EL (cell line): ENCODE data around the gene ACACA.
A peak's percentile ranks its signal among the peaks of the same experiment; 100 is the strongest.
"Not testable (repeated sequence)": the region's sequence is repeated elsewhere in the genome, so short reads cannot be mapped to it uniquely, and the experiment has no call there.

Experiments
- DNase-seq: peaks from one replicate; pipeline ENCODE4 v3.0.0-alpha.2; 2016

The ACACA gene

DNA sequence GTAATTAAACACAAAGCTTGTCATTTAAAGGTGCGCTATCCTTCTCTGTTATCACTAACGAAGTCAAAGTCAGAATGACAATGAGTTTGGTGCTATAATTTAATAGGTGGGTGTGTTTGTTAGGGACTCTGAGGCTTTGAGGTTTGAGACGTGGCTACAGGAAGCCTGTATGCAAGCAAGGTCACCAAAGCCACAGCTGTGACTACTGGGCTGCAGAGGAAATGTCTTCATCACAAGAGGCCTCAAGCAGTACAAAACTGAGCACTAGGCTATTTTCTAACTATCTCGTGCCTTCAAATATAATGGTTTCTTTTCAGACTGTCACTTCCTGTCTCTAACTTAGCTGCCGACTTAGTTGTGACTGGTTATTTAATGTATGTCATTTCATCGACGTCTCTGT lies 316.7 kb downstream of the ACACA start:
- no peak for DNase-seq

DNA sequence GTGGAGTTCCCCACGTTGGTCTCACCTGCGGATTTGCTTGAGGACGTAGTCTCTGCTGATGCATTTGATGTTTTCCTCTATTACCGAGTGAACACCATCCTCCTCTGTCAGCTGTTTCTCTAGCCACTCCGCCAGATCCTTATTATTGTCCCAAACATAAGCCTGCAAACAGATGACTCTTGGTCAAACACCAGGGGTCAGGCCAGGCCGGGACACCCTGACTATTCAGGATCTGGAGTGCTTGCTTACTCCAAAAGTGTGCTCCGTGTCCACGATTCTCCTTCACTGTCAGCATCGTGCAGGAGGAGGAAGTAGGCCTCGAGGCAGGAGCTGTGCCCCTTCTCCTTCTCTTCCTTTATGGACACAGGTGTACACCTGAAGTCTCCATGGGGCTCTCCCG lies 317.7 kb downstream of the ACACA start:
- no peak for DNase-seq

DNA sequence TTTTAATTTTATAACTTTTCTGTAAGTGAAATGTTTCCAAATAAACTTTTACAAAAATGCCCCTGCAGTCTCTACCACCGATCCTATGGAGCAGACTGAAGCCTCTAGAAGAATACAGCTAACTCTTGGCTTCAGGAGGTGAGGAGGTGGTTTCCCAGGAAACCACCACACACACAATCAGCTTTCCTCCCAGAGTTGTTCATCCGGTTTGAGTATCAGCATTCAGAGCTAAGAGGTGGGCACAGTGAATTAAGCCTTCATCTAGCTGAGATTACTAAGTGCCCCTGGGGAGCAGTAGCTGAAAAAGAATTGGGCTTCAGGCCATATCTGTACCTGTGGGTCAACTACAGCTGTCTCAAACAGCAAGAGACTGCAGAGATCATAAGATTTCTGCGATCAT lies 318.2 kb downstream of the ACACA start:
- no peak for DNase-seq

DNA sequence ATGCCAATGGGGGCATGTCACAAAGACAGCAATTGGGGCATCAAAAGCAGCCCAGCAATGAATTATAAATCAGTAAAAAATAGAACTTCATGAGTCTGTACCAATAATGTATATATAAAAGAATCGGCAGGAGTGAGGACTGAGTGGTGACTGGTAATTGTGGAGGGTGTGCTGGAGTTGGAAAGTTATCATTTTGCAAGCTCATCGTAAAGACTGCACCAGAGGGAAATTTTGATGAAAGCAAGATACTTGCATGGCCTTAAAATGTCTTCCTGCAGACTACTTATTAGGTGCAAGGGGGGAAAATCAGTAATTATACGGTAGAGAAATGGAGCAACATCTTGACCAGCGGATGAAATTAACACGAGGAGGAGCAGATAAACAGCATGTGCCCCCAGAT lies 319.0 kb downstream of the ACACA start:
- DNase-seq = no peak

DNA sequence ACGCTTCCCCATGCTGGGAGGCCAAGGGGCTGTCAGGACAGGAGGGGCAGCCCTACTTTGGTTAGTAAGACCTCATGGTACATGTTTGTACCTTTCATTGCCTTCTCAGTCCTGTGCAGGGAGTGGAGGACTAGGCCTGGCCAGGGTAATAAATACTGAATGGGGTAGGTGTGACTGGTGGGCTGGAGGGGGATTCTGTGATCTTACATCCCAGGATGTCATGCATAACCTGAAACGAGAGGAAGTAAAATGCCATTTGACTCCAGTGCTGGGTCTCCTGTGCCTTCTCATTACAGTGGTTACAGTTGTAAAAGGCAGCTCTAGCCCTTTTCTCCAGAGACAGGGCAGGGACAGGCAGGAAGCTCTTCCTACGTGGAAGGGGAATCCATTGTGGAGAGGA lies 319.7 kb downstream of the ACACA start:
- DNase-seq = no peak

DNA sequence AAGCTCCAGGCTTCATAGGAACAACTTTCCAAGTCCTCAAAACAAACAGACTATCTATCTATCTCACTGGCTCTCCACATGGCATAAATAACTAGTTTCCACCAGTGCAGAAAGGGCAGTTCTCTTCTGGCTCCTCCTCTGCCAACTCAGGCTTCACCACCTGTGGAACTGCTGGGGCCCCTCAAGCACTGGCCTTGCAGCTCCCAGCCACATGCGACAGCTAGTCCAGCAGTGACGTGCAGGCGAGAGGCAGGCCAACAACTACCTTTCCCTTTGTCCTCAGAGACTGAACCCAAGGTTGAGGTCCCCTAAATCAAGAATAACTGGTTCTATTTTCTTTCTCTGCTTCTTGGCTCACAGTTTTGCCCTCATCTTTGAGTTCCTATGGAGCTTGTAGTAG lies 320.3 kb downstream of the ACACA start:
- no peak for DNase-seq

DNA sequence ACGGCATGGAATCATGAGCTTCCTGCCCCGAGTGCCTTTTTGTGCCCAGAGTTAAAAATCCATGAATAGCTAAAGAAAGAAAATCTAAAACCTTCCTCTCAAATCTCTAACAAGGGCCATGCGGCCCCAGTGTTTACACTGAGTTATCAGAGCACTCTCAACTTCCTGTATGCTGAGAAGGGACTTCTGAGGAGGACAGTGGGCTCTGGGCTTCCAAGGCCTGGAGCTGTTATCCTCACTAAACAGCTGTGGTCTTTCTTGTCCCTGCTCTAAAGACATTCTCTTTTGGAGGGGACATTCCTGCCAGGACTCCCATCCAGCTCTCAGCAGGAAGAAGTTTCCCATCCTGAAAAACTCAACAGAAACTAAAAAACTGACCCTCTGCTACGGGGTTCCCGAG lies 322.3 kb downstream of the ACACA start:
- DNase-seq = no peak

DNA sequence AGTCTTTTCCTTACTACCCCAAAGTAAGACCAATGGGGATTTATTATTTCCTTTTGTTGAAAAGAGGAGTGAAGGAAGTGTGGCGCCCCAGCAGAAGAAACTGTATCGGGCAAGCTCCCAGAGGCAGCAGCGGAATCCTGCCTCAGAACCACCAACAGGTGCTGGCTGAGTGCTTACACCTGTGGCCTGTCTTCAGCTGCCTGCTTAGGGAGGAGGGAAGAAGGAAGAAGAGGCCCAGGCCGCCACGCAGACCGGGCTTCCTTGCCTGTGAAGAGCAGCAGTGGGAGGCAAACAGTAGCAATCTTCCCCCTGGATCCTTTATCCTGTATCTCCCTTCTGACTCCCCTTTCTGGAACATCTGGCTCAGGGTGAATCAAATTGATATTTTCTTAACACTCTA lies 323.2 kb downstream of the ACACA start:
- DNase-seq = no peak

DNA sequence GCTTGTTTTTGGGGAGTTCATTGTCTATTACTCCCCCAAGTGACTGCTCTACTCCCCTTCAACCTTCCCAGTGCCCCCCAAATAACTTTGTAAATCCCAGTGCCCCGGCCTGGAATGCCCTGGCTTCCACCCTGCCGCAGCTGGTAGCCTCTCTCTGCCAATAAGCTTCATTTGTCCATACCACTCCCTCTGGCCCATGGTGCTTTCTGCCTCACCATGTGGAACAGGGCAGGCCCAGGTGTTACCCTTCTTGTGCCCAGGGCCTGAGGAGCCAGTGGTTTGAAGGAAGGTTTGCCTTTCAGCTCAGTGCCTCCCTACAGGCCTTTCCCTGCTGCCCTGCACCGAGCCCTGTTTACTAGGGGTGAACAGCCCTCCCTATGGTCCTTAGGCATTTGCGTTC lies 323.7 kb downstream of the ACACA start:
- DNase-seq = no peak

DNA sequence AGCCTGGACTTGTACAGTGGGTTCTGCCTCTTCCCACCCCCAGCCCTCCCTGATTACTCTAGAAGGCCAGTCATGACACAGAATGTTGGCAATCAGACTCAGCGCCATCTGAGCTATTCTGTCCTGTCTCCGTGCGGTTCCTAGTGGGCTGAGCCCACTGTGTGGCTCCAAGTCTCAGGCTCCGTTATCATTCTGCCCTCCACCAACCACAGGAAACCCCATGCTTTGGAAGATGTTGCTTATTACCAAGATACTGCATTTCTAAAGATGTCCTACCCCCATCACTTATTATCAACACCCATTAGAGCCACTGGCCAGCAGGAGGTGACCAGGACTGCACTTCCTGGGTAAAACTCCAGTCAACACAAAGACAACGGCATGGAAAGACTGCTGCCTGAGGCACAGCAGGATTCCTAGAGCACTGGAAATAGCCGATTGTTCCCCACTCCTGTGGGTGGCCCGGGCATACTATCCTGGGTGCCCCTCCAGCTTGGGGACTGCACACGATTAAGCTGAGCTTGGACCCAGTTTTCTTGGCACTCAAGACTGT lies 324.2 kb downstream of the ACACA start:
- no peak for DNase-seq

DNA sequence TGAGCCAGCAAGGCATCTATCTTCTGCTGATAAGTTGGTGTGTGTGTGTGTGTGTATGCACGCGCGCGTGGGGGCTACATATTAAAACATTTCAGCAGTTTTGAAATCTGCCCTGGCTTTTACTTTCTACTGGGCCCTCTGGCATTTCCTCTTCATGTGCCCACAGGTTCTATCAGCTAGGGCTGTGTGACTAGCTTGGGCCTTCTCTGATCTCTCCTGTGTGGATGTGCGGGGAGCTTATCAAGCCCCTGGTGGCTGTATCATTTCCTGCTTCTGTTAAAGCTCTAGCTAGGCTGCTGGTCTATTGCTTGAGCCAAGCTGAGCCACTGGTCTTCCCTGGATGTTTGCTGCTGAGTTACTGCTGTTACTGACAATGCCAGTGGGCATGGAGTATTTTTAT lies 325.3 kb downstream of the ACACA start:
- DNase-seq = no peak

DNA sequence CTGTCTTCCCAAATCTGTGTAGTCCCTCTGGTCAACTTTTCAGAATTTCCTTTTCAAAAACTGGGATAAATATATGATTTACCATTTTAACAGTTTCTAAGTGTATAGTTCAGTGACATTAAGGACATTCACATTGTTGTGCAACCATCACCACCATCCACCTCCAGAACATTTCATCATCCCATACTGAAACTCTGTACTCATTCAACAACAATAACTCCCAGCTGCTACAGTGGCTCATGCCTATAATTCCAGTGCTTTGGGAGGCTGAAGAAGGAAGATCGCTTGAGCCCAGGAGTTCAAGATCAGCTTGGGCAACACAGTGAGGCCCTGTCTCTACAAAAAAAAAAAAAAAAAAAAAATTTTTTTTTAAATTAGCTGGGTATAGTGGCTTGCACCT lies 326.9 kb downstream of the ACACA start:
- DNase-seq = peak; percentile 19

DNA sequence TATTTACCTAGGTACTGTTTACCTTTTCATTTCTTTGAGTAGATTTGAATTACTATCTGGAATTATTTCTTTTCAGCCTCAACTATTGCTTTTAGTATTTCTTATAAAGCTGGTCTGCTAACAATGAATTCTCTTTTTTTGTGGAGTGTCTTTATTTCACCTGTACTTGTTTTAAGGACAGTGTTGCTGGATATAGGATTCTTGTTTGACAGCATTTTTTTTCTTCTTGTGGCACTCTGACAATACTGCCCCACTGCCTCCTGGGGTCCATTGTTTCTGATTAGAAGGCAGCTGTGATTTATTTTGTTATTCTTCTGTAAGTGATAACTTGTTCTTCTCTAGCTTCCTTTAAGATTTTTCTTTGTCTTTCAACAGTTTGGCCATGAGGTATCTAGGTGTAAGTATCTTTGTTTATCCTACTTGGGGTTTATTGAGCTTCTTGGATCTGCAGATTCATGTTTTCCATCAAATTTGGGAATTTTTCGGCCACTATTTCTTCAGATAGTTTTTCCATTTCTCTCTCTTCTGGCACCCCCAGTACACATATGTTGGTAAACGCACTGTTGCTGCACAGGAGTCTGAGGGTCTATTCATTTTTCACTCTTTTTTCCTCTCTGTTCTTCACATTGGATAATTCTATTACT lies 327.4 kb downstream of the ACACA start:
- DNase-seq = no peak

DNA sequence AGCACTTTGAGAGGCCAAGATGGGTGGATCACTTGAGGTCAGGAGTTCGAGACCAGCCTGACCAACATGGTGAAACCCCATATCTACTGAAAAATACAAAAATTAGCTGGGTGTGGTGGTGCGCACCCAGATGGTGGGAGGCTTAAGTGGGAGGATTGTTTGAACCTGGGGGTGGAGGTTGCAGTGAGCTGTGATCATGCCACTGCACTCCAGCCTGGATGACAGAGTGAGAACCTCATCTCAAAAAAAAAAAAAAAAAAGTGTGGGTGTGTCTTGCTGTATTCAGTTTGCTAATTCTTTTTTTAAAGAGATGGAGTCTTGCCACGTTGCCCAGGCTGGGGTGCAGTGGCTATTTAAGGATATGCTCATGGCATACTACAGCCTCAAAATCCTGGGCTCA lies 333.2 kb downstream of the ACACA start:
- DNase-seq = not testable (repeated sequence)

DNA sequence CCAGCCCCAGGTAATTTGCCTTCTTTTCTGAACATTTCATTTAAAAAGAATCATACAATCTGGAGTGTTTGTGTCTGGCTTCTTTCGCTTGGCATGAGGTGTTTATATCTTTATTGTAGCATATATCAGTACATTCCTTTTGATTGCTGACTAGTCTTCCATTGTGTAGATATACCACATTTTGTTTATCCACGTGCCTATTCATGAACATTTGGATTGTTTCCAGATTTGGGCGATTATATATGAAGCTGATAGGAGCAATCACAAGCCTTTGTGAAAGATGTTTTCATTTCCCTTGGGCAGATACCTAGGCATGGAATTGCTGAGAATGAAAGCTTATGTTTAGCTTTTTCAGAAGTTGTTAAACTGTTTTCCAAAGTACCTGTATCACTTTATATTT lies 337.5 kb downstream of the ACACA start:
- no peak for DNase-seq

DNA sequence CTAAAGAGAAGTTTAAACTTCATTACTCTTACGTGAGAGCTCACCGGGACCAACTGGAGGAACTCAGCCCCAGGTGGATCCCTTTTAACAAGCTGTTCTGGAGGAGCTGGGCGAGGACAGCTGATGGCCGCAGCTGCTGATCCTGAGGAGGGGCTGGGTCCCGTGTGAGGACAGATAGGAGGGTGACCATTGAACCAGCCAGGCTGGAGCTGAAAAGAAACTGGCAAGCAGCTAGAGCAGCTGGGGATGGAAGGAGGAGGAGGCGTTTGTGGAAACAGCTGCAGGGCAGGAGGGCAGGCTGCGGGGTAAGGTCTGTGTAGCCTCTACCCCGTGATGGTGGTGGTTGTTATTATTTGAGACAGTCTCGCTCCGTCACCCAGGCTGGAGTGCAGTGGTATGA lies 338.4 kb downstream of the ACACA start:
- no peak for DNase-seq

DNA sequence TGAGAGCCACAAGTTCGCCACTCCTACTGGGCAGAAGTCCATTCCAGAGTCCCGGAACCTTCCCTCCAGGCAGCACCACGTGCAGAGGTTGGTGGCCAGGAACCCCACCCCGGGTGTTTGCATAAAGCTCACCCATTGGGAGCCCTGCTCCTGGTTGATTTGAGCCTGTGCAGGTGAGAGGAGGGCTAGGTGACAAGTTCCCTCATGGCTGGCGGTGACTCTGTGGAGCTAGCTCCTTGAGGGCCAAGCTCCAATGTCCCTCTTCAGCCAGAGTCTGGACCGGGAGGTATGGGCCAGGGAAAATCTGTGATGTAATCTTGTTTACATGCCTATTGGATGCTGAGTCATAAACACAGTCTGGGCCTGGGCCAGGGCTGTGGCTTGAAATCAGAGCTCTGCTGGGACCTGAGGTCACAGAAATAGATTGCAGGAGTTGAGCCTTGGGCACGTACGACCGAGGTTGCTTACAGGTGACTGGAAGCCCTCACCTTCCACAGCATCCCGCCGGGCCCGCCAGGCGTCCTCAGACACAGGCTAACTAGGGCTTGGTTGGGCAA lies 339.0 kb downstream of the ACACA start:
- peak; percentile 79 for DNase-seq

DNA sequence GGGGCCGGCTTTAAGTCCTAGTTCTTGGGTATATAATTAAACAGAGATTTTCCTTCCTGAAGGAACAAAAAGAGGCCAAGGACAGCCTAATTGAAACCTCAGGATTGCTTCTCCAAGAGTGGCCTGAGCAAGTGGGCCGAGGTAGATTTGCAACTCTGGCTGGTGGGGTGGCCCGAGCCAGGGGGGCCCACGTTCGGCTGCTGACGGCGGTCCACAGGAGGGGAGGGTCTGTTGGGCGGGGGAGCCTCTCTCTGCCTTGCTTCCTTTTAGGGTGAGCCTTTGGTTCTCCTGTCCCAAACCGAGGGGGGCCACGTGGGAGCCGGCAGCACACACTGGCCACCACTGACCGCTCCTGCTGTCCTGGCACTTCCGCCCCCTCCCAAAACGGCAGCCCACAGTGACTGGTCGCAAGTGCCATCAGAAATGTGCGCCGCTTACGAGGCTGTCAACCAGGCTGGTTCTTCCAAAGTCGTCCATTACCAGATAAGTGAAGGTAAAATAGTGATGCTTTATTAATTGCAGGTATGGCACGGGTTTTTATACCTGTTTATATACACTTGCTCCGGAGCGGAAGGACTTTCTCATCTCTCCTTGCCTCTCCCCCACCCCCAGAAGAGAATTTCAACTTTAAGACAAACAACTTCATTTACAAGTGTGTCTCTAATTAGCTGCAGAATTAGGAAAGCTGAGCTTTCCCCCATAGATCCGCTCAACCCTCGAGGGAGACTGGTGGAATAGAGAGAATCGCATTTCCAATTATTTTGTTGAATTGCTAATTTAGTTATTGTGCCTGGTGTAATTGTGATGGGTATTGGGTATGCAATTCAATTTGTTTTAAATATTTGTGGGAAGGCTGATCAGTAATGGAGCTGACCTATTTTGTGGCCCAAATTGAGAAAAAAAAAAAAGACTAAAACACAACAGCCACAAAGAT lies 340.0 kb downstream of the ACACA start:
- no peak for DNase-seq

DNA sequence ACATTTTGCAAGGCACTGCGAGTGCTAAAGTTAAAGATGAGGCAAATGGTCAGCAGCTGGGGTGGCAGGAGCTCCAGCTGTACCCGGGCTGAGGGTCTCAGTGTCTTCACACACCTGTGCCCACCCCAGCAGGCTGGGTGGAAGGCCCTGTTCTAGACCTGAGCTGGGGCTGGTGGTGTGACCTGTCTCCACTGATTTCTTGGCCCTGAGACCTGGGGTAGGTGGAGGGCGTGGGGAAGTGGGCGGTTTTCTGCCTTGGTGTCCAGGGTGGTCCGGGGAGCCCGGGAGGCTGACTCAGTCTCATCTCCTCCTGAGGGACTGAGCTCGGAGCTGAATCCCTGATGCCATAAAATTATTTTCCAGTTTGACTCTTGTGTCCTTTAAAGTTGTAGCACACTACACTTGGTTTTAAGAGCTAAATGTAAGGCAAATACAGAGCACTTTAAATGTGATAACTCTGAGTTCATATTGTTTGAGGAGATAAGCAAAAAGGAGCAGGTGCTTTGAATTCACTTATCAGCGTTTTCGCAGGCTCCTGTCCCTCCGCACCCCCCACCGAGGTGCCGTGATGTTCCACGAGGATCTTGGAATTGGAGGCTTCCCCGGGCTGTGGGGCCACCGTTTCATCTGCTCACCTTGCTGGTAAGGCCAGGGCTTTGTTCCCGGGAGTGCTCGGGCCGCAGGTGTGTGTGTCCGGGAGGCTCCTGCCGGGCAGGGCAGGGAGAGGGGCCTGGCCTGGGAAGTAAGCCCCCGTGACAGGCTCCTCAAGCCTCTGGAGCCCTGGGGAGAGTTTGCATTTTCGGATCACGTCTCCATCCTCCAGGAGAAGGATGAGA lies 340.9 kb downstream of the ACACA start:
- no peak for DNase-seq

DNA sequence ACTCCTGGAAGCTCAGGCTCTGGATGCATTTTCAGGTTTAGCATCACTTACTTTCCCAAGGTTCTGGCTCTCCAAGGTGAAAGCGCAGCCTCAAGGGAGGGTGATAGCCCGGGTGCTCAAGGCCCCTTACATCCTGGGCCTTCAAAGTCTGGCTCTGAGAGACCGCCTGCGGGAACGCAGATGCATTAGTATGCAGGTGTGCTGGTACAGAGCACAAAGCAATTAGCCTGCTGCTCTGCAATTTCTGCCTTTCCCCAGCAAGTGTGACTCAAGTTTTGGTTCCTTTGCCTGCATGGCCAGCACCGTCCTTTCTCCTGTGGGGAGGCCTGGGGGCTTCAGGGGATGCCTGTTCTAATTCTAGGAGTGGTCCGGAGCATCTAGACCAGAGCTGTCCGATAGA lies 341.7 kb downstream of the ACACA start:
- no peak for DNase-seq

DNA sequence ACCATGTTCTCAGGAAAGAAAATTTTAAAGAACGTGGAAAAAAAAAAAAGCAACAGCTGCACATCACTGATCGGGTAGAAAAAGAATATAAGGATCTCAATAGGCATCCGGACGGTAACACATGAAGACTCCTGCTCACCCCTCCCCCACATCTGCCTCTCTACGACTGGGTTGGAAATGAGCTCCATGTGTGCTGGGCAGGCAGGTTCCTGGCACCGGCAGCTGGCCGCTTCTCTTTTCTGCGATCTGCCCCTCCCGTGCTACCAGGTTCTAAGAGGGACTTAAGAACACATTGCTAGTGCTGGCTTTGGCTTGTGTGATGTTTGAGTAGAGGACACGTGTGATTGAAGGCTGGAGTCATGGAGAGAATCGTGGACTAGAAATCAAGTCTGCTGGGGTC lies 342.4 kb downstream of the ACACA start:
- DNase-seq = no peak

DNA sequence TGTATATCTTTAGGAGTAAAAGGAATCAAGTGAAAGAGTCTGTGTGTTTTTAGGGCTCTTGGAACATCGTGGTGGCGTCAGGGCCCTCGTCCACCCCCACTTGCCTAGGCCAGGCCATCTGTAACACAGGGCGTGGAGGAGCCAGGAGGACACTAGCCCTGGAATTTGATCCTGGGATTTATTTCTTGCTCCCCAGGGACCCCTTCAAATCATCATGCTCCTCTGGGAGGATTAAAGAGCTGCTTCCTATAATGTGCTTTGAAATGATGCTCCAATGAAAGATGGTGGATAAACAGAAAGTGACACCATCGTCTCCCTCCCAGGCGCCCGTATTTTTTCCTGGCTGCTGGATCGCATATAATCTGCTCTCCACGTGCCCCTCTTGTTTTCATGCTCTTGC lies 344.6 kb downstream of the ACACA start:
- no peak for DNase-seq

DNA sequence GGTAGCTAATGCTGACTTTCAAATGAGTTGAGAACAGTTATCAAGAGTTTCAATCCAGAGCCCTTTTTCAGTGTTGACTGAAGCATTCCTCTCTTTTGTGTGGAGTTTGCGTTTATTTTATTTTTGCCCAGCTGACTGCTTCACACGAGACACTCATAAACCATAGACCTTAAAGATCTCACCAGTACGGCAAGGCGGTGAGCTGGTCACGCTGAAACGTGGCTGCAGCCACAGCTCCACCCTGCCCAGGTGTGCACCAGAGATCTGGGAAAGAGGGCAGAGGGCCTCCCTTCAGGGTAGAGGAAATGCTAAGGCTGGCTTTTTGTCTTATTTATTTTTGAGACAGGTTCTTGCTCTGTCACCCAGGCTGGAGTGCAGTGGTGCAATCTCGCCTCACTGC lies 345.7 kb downstream of the ACACA start:
- no peak for DNase-seq
